ENCODE results near the gene TLN1.

Gene TLN1

DNA sequence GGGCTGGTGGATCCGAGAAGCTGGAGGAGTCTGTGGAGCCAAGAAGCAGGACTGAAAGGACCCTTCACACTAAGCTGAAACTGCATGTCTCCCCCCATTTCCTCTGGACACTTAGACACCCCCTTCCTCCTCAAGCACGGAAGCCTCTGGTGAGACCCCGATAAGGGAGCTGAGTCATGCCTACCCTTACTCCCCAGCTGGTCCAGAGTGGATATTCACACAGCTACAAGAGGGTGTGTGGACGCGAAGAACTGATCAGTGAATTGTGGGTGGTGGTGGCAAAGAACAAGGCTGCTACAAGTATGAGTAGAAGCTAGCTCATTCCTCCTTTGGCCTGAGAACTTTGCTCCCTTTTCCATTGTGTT, 4.3 kb downstream of the TLN1 start:
- no peak for DNase-seq

DNA sequence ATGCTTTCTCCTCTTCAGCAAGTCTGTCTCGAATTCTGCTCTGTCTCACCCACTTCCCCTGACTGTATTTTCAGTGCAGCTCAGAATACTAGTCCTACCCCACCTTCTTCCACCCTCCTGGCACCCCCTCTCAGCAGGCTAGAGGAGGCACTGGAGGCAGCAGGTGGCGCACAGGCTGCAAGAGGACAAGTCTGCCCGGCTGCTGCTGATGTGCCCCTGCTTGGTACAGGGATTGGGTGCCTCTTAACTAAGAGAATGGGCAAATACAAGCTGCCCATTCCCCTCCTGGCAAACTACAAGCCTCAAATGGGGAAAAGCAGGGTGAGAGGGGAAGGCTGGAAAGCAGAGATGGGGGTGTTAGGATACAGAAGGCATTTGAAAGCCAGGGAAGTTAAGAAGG, 5.1 kb downstream of the TLN1 start:
- peak in 1 of 2 experiments; percentile 16 for DNase-seq

DNA sequence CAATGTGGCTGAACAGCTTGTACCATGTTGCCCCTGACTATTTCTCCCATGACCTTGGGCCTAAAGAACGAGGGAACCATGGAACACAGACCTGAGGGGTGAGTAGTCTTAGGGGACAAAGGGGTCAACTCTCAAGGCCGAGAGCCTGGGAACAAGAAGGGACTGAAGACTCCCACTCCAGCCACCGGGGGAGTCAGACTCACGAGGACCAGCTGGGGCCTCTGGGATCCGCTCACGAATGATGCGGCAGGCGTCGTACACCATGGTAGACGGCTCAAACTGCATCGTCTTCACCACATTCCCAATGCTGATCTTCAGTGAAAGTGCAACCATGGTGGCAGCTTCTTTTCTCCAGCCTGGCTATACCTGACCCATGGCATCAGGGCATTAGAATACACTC, 6.6 kb downstream of the TLN1 start:
- no peak for DNase-seq

DNA sequence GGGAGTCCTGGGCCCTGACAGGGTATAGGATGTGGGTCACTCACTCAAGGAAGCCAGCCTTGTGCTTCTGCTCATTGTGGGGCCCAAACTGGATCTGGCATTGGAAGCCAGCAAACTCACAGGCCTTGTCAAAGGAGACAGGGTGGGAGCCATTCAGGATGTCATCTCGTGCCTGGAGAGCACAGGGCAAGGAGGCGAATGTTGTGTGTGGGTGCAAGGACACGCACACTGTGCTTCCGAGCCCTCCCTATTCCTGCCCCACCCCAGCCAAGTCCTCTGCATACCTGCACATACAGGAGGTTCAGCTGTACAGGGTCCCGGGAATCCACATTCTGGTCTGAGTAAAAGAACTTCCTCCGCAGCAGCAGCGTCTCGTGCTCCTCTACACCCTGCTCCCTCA, 8.1 kb downstream of the TLN1 start:
- DNase-seq, result no peak

DNA sequence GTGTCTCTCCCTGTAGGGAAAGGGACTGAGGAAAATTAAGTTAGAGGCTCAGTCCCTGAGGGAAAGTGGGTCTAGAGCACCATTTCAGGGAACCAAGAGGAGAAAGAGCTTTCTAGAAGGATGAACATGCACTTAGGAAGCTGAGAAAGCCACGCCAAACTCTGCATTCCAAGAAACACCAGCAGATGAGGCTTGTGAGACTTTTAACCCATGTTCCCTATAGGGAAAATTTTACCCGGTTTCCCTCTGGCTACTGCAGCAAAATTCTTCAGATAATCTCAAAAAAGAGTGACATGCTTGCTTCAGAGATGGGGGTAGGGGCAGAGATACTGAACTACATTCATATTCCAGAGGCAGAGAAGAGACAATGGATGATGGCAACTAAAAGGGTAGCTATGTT, 8.6 kb downstream of the TLN1 start:
- DNase-seq, result no peak

DNA sequence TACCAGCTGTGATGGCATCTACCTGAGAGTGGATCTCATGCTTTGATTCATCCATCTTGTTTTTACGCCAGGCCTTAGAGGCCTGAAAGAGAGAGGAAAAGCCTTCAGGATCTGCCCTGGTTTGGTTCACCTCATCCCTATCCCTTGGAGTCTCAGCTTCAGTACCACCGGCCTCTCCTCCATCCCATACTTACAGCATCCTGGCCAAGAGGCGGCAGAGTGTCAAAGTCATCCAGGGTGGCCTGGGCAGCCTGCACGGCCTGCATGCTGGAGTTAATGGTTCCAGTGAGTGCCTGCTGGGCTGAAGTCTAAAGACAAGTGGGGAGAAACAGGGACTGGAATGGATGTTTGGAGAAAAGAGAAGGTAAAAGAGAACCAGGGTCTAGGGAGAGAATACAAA, 12.4 kb downstream of the TLN1 start:
- no peak for DNase-seq

DNA sequence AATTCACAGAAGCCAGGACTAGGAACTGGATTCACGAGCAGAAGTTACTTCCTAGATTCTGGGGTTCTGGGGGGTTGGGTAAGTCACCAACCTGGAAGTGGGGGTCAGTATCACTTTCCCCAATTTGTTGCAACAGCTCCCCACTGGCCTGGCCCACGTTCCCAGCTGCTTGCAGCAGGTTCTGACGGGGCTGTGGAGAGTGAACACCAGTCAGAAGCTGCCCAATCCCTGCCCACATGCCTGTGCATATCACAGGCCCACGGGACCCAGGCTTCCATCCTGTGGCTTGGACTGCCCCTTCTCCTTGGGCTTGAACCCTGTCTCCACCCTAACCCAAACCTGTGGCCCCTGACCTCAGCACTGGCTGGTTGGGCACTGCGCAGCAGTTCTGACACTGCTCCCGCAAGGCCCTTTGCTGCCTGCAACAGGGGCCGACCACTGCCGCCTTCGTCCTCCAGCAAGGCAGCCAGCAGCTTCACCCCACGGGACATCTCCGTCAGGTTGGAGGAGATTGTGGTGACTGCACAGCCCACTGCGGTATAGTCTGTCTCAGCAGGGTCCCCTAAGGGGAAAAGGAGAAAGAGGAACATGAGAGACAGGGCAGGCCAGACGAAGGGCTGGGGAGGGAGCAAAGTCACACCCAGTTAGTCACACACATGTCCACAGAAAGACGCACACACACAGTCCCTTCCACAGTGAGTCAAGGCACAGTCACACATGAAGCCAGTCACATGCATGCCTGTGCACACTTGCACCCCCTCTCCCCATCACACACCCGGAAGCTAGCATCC, 13.1 kb downstream of the TLN1 start:
- DNase-seq, result no peak

DNA sequence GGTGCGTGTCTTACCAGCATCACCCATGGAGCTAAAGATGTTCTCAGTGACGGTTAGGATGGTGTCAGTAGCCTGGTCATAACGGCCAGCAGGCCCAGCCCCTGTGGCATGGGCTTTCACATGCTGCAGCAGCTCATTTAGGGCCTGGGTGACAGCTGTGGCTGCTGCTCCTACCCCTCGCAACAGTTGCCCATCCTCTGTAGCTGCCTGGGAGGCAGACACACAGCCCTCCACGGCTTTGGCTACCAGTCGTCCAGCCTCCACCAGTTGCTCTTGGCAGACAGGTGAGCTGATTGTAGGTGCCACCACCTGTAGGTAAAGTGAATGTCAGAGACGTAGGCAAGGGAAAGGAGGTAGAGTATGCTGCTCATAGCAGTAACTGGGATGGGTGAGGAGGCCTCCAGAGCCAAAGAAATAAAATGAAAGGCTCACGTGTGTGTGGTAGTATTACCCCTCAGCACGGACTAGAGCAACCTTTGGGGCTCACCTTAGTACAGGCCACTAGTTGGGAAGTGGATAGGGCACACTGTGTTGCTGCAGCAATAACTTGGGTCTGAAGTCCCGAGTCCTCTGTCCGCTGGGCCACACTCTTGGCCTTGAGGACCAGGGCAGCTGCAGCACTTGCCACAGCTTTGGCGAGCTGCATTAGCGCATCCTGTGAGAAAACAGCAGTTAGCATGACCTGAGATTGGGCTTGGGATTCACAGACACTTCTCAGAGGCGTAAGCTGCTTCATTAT, 14.7 kb downstream of the TLN1 start:
- DNase-seq, result no peak

DNA sequence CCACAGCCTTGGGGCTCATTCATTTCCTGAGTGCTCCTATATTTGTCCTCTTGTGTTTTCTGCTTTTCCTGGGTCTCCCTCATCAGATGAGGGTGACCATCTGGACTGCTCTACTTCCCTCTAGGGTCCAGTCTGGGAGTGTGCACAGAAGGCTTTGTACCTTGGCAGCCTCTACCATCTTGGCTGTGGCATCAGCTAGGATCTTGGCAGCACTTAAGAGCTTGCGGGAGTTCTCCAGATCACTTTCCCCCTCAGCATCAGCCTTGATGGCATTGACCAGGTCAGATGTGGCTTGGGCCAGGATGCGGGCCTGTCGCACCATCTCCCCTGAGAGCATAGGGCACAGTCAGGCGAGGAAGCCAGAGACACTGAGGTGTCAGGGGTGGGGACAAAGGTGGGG, 15.8 kb downstream of the TLN1 start:
- DNase-seq, result no peak

DNA sequence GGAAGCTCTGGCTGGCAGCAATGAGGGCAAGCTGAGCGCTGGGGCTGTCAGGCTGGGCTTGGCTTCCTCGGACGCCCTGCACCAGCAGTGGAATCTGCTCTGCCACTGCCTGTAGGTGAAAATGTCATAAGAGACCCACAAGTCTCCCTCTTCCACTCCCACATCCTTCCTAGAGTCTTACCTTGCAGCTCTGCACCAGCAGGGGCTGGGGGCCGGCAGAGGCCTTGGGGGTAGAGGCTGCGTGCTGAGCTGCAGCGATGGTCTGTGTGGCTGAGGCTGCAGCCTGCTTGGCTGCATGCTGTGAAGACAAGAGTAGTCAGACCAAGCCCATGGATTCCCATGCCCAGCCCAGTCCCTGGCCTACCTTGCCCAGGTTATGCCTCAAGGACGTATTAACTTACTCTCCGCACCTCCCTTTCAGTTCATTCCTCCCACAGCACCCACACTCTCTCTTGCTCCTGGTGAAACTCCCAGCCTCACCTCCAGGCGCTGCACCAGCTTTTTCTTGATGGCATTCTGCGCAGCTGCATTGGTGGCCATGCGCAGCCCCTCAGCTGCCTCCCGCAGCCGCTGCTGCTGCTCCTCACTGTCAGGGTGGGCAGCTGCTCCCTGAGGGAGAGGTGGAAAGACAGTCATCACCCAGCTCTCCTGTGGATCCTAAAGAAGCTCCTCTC, 17.3 kb downstream of the TLN1 start:
- DNase-seq, result no peak

DNA sequence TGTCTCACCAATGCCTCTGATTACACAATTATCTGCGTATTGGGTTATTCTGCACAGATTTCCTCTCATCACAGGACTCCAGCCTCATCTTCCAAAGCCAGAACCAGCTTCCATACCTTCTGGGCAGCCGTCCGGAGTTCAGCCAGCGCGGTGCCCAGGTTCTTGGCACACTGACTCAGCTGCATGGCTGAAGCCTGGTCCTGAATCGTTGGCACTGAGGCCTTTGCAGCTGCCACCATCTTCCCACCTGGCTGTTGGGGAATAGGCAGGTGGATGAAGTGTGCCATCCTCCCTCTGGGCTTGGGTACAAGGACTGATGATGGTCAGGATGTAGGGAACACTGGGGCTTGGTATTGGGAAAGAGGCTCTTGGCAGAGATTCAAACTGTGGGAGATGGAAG, 17.9 kb downstream of the TLN1 start:
- no peak for DNase-seq

DNA sequence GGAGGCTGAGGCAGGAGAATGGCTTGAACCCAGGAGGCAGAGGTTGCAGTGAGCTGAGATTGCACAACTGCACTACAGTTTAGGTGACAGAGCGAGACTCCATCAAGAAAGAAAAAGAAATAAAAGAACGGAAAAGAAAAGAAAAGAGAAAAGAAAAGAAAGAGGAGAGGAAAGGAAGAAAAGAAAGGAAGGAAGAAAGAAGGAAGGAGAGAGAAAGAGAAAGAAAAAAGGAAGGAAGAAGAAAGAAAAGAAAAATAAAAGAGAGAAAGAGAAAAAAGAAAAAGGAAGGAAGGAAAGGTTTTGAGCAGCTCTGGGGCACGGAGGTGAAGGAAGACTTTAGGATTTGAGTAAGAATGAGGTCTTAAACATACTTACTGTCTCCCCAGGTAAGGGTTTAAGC, 18.4 kb downstream of the TLN1 start:
- no peak for DNase-seq

DNA sequence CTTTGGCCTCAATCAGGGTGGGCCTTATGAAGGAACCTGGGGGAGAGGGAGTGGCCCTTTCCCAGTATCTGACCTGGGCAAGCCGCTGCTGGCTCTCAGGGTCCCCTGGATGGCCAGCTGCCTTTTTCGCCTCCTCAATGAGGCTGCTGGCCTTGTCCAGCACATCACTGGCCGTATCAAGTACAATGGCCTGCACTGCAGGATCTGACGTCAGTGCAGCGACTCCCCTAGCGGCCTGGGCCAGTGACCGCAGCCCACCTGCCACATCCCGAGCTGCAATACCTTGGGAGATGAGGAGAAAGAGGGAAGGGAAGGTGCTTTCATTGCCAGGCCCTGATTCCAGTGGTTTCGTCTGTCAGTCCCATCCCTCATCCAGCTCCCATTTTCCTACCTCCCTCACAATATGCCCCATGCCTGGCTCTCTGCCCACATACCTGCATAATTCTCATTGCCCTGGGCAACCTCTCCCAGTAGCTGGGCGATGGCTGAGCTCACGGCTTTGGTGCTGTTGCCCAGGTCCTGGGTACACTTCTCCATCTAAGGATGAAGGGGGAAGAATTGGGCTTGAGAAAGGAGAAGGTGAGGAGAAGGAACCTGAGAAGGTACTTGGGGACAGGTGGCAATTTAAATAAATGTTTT, 19.1 kb downstream of the TLN1 start:
- no peak for DNase-seq

DNA sequence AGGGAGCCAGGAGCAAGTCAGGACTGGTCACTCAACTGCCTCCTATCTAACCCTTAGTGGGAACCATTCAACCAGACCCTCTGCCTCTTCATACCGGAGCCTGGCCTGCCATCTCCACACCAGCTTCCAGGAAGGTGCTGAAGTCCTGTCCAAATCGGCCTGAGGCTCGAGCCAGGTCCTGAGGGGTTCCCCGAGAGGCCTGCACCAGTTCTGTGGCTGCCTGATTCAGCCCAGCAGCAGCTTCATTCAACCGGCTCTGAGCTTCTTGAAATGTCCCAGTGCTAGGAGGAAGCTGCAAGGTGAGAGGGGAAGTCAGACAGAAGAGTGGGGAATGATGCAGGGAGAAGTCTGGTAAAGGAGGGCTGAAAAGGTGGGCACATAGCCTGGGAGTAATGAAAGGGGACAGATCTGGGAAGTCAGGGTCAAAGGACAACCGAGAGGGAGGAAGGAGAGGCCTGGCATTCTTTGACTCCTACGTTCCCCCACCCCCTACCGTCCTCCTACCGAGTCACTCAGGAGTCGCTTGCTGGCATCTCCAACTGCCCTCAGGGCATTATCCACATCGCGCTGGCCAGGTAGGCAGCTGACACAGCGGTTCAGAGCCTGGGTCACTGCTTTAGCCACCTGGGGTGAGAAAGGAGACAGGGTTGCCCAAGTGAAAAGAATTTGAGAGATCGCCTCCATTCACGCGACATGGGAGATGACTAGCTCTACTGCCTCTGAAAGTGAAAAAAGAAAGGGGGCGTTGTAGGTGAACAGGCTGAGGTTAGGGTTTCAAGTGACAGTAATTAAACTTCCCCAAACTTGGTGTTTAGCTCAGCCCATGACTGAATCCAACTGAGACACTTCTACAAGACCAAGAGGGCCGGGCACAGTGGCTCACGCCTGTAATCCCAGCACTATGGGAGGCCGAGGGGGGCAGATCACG, 20.2 kb downstream of the TLN1 start:
- DNase-seq, result no peak

DNA sequence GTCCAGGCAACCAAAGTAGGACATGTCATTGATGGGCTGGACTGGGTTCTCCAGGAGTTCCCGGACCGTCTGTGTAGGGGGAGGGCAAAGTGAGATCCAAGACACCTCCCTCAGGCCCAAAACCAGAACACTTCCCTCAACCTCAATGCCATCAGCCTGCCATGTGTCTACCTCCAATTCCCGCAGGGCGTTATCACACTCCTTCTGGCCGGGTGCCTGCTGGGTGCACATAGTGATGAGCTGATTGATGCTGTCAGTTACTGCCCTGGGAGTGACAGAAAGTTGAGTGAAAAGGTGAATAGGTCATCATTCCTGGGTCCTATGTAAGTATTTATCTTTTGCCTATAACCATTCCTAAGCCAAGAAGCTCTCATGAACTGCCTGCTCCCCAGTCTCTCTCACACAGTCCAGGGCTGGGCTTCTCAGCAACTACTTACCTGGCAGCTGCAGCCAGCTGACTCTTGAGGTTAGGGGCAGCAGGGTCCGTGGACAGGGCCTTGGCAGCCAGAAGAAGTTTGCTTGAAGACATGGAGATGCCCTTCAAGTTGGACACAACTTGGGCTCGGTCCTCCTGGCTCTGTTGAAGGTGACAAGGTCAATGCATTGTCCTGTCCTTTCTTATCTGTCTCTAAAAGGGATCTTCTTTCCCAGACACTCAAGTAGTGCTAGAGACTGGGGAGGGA, 21.0 kb downstream of the TLN1 start:
- no peak for DNase-seq

DNA sequence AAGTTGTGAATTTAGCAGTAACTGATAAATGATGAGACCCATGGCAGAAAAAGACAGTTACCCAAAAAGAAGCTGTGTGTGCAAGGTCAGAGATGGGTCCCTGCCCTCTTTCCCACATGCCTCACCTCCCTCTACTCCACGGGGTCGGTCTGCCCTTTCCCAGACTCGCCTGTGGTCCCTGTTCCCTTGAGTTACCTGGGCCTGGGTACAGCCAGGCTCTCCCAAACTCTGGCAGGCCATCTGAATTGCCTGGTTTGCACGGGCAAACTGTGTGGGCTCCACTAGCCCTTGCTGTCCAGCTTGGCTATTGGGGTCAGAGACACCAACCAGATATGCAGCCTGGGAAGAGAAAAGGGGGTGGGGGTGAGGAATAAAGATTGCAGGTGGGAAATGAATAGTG, 23.8 kb downstream of the TLN1 start:
- DNase-seq, result no peak

DNA sequence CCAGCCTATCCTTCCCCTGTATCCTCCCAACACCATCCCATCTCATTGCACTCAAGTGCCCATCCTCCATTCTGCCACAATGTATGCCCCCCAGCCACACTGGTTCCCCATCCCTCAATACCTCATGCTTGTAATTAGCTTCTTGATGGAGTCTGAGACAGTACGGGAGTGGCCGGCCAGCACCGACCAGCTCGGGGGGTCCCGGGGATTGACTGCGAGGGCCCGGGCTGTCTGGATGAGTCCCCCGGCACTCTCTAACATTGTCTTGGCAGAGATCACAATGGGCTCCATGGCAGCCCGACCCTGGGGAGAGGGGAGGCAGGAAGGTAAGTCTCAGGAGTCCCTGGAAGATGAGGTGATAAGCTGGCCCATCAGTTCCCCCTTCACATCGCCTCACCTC, 25.0 kb downstream of the TLN1 start:
- no peak for DNase-seq

DNA sequence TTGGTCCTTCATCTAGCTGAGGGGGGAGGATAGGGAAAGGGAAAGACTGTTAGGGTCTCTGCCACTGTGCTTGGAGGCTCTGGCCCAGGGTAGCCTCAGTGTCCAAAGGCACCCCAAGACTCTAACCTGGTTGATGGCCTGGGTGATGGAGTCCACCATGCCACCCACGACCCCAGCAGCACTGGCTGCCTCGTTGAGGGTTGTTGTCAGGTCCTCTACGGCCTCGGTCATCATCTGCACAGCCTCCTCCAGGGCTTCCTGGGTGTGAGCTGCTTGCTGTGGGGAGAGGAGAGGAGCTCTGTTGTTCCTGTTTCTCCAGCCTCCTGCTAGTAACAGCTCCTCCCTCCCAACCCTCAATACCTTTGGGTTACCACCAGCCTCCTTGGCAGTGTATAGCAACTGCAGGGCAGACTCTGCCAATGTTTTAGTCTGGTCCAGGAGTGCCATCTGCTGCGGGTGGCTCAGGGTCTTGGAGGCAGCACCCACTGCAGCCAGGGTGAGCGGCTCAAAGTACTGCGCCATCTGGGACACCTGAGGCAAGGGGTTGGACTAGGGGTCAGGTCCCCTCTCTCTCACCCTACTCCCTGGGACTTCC, 26.1 kb downstream of the TLN1 start:
- DNase-seq, result no peak

DNA sequence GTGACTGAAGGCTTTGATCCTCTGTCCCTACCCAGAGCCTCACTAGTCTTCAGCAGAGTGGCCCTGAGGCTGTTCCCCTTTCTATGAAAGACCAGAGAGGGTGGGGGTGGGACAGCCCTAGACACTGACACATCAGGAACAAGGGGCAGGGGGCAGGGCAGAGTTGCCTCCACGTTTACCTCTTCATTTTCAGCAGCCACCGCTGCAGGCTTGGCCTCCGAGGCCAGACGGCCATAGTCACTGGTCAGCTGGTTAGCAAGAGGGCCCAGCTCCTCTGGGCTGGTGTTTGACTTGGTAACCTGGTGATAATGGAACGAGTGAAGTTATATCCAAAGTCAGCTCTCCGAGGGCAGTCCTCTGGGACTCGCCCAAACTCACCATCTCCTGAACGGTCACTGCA, 26.6 kb downstream of the TLN1 start:
- DNase-seq, result no peak

DNA sequence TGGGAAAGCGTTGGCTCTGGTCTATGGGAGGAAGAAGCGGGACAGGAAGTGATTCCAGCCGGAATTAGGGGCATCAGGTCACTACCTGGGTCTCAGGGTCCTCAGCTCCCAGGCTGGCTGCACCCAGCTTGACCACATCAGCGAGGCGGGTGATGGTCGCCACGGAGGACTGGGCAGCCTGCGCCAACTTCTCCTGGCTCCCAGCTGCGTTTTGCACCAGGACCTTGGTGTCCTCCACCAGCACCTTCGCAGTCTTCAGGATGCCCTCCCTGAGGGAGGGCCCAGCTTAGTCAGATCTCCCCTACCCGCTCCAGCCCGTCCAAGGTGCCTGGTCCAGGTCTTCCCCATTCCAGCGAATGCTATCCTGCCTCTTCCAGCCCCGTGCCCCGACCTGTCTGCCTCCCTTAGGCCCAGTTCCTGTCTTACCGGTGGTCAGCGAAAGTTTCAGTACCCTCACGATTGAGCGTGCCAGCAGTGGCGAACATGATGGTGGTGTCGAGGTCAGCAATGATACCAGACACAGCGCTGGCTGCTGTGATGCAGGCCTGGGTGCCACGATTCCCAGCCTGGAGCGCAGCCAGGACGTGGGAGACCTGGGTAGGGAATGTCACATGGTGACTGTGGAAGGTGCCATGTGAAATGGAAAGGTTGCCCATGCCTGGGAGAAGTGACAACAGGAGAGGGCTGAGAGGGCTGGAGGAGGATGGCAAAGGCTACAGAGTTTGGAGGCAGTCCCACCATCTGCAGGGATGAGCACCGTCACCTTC, 27.9 kb downstream of the TLN1 start:
- DNase-seq, result no peak

DNA sequence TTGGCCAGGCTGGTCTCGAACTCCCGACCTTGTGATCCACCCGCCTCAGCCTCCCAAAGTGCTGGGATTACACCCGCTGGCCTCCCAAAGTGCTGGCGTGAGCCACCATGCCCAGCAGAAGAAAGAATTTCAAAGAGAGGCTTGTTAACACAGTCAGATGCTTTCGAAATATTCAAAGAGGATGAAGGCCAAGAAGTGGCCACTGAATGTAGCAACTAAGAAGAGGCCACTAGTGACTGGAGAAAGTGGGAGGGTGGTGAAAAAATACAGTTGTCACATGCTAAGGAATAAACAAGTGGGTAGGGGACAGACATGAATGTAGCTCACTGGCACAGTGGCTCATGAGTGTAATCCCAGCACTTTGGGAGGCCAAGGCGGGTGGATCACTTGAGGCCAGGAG, 29.3 kb downstream of the TLN1 start:
- no peak for DNase-seq

Data from NCI-H526 (cell line).